SK-N-SH (cell line): ENCODE results near the gene RBP5. TPM values are rescaled to one million over a fixed set of nuclear protein-coding genes. Genes with fewer than 3 reads are reported as not detected.

Experiments
- CTCF ChIA-PET: fragments of 300-600, 350-600 bp; formaldehyde crosslinking; extraction: SDS; loops from one replicate; lab custom pipeline; 2021; lab: Yijun Ruan, JAX
- POLR2A ChIA-PET: fragments of 350-600 bp; sonication (Branson Sonifier 250); formaldehyde crosslinking; extraction: SDS; loops from one replicate; lab custom pipeline; 2020; ENCODE audit warnings: antibody characterized with exemption, inconsistent platforms; lab: Yijun Ruan, JAX
- DNase-seq: peaks from one replicate; pipeline ENCODE4 v3.0.0; 2012
- H2AFZ ChIP-seq: fragments of 200-600 bp; sonication (generic); 2 replicates; pipeline ENCODE4 v1.8.1; 2016; ENCODE audit warnings: antibody characterized with exemption, mild to moderate bottlenecking, low read depth
- H3F3A ChIP-seq: fragments of 200-600 bp; sonication (generic); replicated peaks from 2 replicates; pipeline ENCODE3; 2016; ENCODE audit warnings: antibody characterized with exemption, mild to moderate bottlenecking; ENCODE audit not compliant: insufficient read depth
- H3K27ac ChIP-seq, 2 experiments: fragments of 200-500 bp in 1 of 2; fragments of 200-600 bp in 1 of 2; sonication (Bioruptor generic) in 1 of 2; sonication (generic), shearing (Covaris generic) in 1 of 2; 2 replicates each; pipeline versions ENCODE4 v1.5.1 to v1.6.1; 2014 to 2016; ENCODE audit warnings: low read depth in 2 of 2, inconsistent platforms in 1 of 2, low read length in 1 of 2, mild to moderate bottlenecking in 1 of 2, mixed read lengths in 1 of 2
- H3K27me3 ChIP-seq: fragments of 200-600 bp; sonication (generic), shearing (Covaris generic); 2 replicates; pipeline ENCODE4 v1.6.1; 2016; ENCODE audit warnings: mixed run types; ENCODE audit not compliant: insufficient read depth
- H3K36me3 ChIP-seq, 2 experiments: fragments of 200-500 bp in 1 of 2; fragments of 200-600 bp in 1 of 2; sonication (Bioruptor generic) in 1 of 2; sonication (generic) in 1 of 2; replicated peaks in 1 of 2; 2 replicates each; pipeline versions ENCODE3 to v1.5.1; 2014 to 2016; ENCODE audit warnings: low read length in 1 of 2, mild to moderate bottlenecking in 1 of 2; ENCODE audit not compliant: insufficient read depth in 2 of 2, control insufficient read depth in 1 of 2
- H3K4me1 ChIP-seq, 2 experiments: fragments of 200-500 bp in 1 of 2; fragments of 200-600 bp in 1 of 2; sonication (Bioruptor generic) in 1 of 2; sonication (generic), shearing (Covaris generic) in 1 of 2; 2 replicates each; pipeline versions ENCODE4 v1.5.1 to v1.6.1; 2014 to 2016; ENCODE audit warnings: low read depth in 1 of 2, low read length in 1 of 2, mixed run types in 1 of 2; ENCODE audit not compliant: insufficient read depth in 2 of 2, control insufficient read depth in 1 of 2
- H3K4me2 ChIP-seq: fragments of 200-600 bp; sonication (generic), shearing (Covaris generic); 2 replicates; pipeline ENCODE4 v1.6.1; 2017; ENCODE audit warnings: mixed run types
- H3K4me3 ChIP-seq, 2 experiments: fragments of 200-500 bp in 1 of 2; fragments of 200-600 bp in 1 of 2; sonication (Bioruptor generic) in 1 of 2; sonication (generic), shearing (Covaris generic) in 1 of 2; 2 replicates each; pipeline versions ENCODE4 v1.5.1 to v1.8.1; 2014 to 2016; ENCODE audit warnings: low read depth in 2 of 2, inconsistent platforms in 1 of 2, low read length in 1 of 2, mild to moderate bottlenecking in 1 of 2, mixed read lengths in 1 of 2, moderate library complexity in 1 of 2
- H3K79me2 ChIP-seq: fragments of 200-600 bp; sonication (generic); 2 replicates; pipeline ENCODE4 v1.8.1; 2017; ENCODE audit warnings: mild to moderate bottlenecking; ENCODE audit not compliant: insufficient read depth
- H3K9ac ChIP-seq: fragments of 200-600 bp; sonication (generic); 2 replicates; pipeline ENCODE4 v1.6.1; 2017; ENCODE audit warnings: mixed run types
- H3K9me2 ChIP-seq: fragments of 200-600 bp; sonication (generic); 2 replicates; pipeline ENCODE4 v1.6.1; 2017; ENCODE audit warnings: mixed run types
- H3K9me3 ChIP-seq: fragments of 200-600 bp; sonication (generic); 2 replicates; pipeline ENCODE4 v1.6.1; 2017; ENCODE audit warnings: mixed run types, mild to moderate bottlenecking, moderate library complexity
- H4K20me1 ChIP-seq: fragments of 200-600 bp; sonication (generic); 2 replicates; pipeline ENCODE4 v1.6.1; 2017; ENCODE audit warnings: mild to moderate bottlenecking, mixed run types; ENCODE audit not compliant: insufficient read depth
- CHD2 ChIP-seq: fragments of 150-350 bp; IDR thresholded peaks from 2 replicates; pipeline ENCODE4 v1.6.1; 2018; ENCODE audit warnings: low read length; ENCODE audit not compliant: partially characterized antibody
- CTCF ChIP-seq: fragments of 200-600 bp; sonication (generic); IDR thresholded peaks from 2 replicates; pipeline ENCODE4 v1.6.1; 2017; ENCODE audit warnings: antibody characterized with exemption, mild to moderate bottlenecking, moderate library complexity
- MAX ChIP-seq: IDR thresholded peaks from 2 replicates; pipeline ENCODE4 v1.4.0; 2012; ENCODE audit warnings: low read depth
- NFIC ChIP-seq: IDR thresholded peaks from 2 replicates; pipeline ENCODE4 v1.4.0; 2012; ENCODE audit warnings: borderline replicate concordance
- PBX3 ChIP-seq: IDR thresholded peaks from 2 replicates; pipeline ENCODE4; 2012
- POLR2AphosphoS5 ChIP-seq: IDR thresholded peaks from 2 replicates; pipeline ENCODE4 v1.6.1; 2012; ENCODE audit warnings: low read depth, low read length
- RAD21 ChIP-seq: IDR thresholded peaks from 2 replicates; pipeline ENCODE4 v1.6.1; 2012; ENCODE audit warnings: mild to moderate bottlenecking, low read length
- RCOR1 ChIP-seq: fragments of 150-350 bp; IDR thresholded peaks from 2 replicates; pipeline ENCODE4 v1.6.1; 2017; ENCODE audit warnings: antibody characterized with exemption, low read length
- REST ChIP-seq: IDR thresholded peaks from 2 replicates; pipeline ENCODE4 v1.6.1; 2012; ENCODE audit warnings: mild to moderate bottlenecking, low read depth, low read length, moderate library complexity
- RFX5 ChIP-seq: IDR thresholded peaks from 2 replicates; pipeline ENCODE4 v1.6.1; 2012; ENCODE audit warnings: mild to moderate bottlenecking, improper control_type of control experiment, low read length
- RXRA ChIP-seq: IDR thresholded peaks from 2 replicates; pipeline ENCODE4 v1.4.0; 2012; ENCODE audit warnings: low read depth, mild to moderate bottlenecking, borderline replicate concordance
- TEAD4 ChIP-seq: IDR thresholded peaks from 2 replicates; pipeline ENCODE4 v1.4.0; 2012; ENCODE audit warnings: mild to moderate bottlenecking, borderline replicate concordance; ENCODE audit not compliant: insufficient read depth
- ZBTB33 ChIP-seq: IDR thresholded peaks from 2 replicates; pipeline ENCODE4 v1.4.0; 2012; ENCODE audit warnings: low read depth, borderline replicate concordance
- WGBS: methylation state at CpG from one replicate; pipeline ENCODE4 v1.1.6; 2017; ENCODE audit warnings: low lambda C conversion rate; 5-methylcytosine and 5-hydroxymethylcytosine counted together
- polyA plus RNA-seq, 3 experiments: library from polyadenylated mRNA; depleted of rRNA; stranded (reverse); fragments of >200 nt; gene quantifications; 2 replicates each; pipeline ENCODE4 v1.2.3, GENCODE V29; 2012

Gene RBP5
- polyA plus RNA-seq, 1 of the 3 experiments (the other 2 are of a cell fraction) = 0.12 TPM

GRCh38 chr12:7171854-7172253 lies 43.2 kb upstream of the RBP5 start:
- Histone ChIP-seq H3K9ac (no peak overlapping the region), H3K4me1 (no peaks in the 10 kb centered on the region), H3K27me3 (no peaks in the 10 kb centered on the region; the same call in 1 of the 2 replicates), H4K20me1 (no peaks in the 10 kb centered on the region), H3F3A (no peaks in the 10 kb centered on the region), H2AFZ (no peak overlapping the region), H3K27ac (no peak overlapping the region), H3K79me2 (no peaks in the 10 kb centered on the region), H3K4me3 (no peak overlapping the region), H3K36me3 (no peaks in the 10 kb centered on the region), H3K9me3 (peaks cover 29% of the 10 kb centered on the region), H3K4me2 (no peak overlapping the region), H3K9me2 (no peaks in the 10 kb centered on the region)
- CTCF ChIA-PET = interaction anchor here (1.0 to 1.8 kb wide), 3 partner anchors 9 to 62 kb away, joined by 4 to 6 read pairs (median 4); partner anchors contain the start of gene C1RL
- no peak for DNase-seq
- TF ChIP-seq RFX5 (no peak), MAX (no peak), ZBTB33 (no peak), RXRA (no peak), NFIC (no peak)
- POLR2A ChIA-PET = no interaction called here
- WGBS = 2% methylated on average over 1 of the region's 1 CpG

- Histone ChIP-seq H3K9me2 (no peaks in the 10 kb centered on the region), H3K79me2 (no peaks in the 10 kb centered on the region), H3K9ac (no peak overlapping the region), H4K20me1 (no peaks in the 10 kb centered on the region), H3F3A (no peaks in the 10 kb centered on the region), H3K4me2 (no peak overlapping the region), H3K4me3 (no peak overlapping the region), H3K27ac (no peak overlapping the region), H2AFZ (no peak overlapping the region)
- POLR2A ChIA-PET = no interaction called here
- CTCF ChIA-PET = interaction anchor here (0.7 to 2.5 kb wide), 3 partner anchors 18 to 195 kb away, joined by 3 to 6 read pairs (median 5); no protein-coding TSS in a partner anchor
- no peak for TF ChIP-seq RCOR1
- TF ChIP-seq, all 33 proteins: peak for 0
- Histone ChIP-seq H3K36me3 (no peaks in the 10 kb centered on the region), H3K27me3 (no peaks in the 10 kb centered on the region), H3K4me1 (no peaks in the 10 kb centered on the region), H3K9me3 (peaks cover 30% of the 10 kb centered on the region)
- DNase-seq = no peak
Measured at GRCh38 chr12:7169951-7170350, 41.3 kb upstream of the RBP5 start.

- H3K27me3 ChIP-seq = no peaks in the 10 kb centered on the region; the same call in 1 of the 2 replicates
- H3K79me2 ChIP-seq = no peaks in the 10 kb centered on the region
- H3K4me1 ChIP-seq = peaks cover 0 to 15% of the 10 kb centered on the region in 2 experiments; a peak in 1 of 4 replicates
- H3K4me3 ChIP-seq = no peak overlapping the region
- H3K27ac ChIP-seq = no peak overlapping the region
- H4K20me1 ChIP-seq = no peaks in the 10 kb centered on the region
- no peaks in the 10 kb centered on the region for H3K9me2 ChIP-seq
- H2AFZ ChIP-seq = no peak overlapping the region
- H3K9me3 ChIP-seq = peaks cover 9% of the 10 kb centered on the region; the same call in 1 of the 2 replicates
- H3K4me2 ChIP-seq = no peak overlapping the region
- ChIA-PET POLR2A (no interaction called here), CTCF (interaction anchor here (0.6 to 5.6 kb wide), 13 partner anchors 9 to 52 kb away, joined by 3 to 37 read pairs (median 4); partner anchors contain the start of gene PEX5)
- DNase-seq = no peak
- WGBS = 43% methylated on average over 18 of the region's 19 CpGs
- H3K9ac ChIP-seq = no peak overlapping the region
- no peaks in the 10 kb centered on the region for H3F3A ChIP-seq
- H3K36me3 ChIP-seq = no peaks in the 10 kb centered on the region
- TF ChIP-seq RCOR1 = no peak
- no peak for TF ChIP-seq POLR2AphosphoS5
- no peak for TF ChIP-seq REST
- no peak for TF ChIP-seq CHD2
- TF ChIP-seq RAD21 = no peak
- TF ChIP-seq PBX3 = no peak
- TF ChIP-seq TEAD4 = no peak
- no peak; the same call in 1 of the 2 replicates for TF ChIP-seq CTCF
Measured at GRCh38 chr12:7162691-7163114, 34.0 kb upstream of the RBP5 start.
